Stimulated activated CD4-positive, alpha-beta T cell treated with anti-CD3 and anti-CD28 coated beads, Interleukin-4, amount 100 ng/mL, for 4 hours (primary cell): ENCODE measurements around the gene PRKAG2.

ENCODE experiments used
- DNase-seq, 2 experiments: peaks; one replicate each; pipeline ENCODE4 v3.0.0-alpha.2; 2020

The PRKAG2 gene

GRCh38 chr7:151720280-151720679 is 156.6 kb downstream of the PRKAG2 start:
- no peak for DNase-seq

- DNase-seq, result no peak
Observed at GRCh38 chr7:151719897-151720242, 157.0 kb downstream of the PRKAG2 start.

GRCh38 chr7:151719031-151719896 is 157.7 kb downstream of the PRKAG2 start:
- DNase-seq, result no peak

DNA sequence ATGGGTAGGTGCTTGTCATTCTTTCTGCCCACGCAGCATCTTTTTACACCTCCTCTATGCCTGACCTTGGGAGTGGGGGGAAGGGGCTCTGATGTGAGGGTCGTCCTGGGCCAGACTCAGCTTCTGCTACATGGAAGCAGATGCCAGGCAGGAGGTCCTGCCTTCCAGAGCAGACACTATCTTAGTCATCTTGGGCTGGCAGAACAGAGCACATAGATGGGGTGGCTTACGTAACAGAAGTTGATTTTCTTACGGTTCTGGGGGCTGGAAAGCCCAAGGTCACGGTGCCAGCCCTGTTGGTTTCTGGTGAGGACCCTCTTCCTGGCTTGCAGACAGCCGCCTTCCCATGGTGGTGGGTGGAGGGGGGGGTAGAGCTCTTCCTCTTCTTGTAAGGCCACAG is 159.0 kb downstream of the PRKAG2 start:
- no peak for DNase-seq

GRCh38 chr7:151717415-151717814 is 159.5 kb downstream of the PRKAG2 start:
- no peak for DNase-seq

DNA sequence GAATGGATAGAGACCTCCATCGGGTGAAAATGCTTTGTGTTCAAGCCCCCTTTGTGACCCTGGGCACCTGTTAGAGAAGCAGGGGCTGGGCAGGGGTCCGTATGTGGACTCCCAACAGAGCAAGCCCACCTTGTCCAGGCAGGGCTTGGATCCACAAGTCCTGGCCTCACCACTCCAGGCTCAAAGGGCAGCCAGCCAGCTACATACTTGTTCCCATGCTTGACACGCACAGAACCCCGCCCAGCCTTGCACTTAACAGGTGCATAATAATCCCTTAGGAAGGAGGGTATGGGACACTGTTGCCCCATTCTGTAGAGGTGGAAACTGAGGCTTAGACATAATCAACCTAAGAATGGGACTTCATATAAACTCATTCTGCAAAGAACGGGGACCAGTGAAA is 160.6 kb downstream of the PRKAG2 start:
- DNase-seq, result no peak

DNA sequence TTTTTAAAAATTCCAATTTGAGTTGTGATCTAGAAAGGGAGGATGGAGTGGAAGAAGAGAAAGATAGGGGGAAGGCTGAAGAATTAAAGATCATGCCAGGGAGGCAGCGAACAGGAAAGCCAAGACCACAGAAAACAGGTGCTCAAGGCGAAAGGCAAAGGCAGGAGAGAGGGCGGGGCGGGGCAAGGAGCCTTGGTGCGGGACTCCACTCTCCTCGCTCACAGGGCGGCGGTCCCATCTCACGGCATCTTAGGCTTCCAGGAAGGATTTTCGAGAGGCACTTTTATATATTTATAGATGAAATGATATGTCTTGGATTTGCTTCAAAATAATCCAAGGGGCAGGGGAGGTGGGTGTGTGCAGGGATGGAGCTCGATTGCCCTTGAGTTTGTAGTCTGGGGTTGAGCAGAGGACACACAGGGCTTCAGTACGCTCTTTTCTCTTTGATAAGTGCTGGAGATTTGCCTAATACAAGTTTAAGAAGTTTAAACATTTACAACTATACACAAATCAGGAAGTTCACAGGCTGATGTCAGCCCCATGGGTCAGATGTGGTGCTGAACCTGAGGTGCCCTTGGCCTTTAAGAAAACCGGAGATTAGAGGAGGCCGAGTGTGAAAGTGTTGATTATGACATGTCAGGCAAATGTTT is 161.1 kb downstream of the PRKAG2 start:
- no peak for DNase-seq

GRCh38 chr7:151714201-151714600 is 162.7 kb downstream of the PRKAG2 start:
- no peak for DNase-seq

DNA sequence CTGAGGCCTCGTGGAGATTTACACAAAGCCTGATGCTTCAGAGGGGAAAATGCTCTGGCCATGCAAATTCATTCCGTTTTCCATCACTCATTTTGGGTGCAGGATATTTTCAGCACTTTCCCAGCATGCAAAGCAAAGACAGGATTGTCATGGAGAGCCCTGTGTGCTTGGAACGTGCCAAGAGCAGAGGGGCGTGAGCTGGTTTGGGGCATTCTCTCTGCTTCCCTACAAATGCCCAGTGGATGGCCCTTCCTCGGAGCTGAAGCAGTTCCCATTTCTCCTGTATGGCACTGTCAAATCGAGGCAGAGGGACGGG is 164.1 kb downstream of the PRKAG2 start:
- no peak for DNase-seq

DNA sequence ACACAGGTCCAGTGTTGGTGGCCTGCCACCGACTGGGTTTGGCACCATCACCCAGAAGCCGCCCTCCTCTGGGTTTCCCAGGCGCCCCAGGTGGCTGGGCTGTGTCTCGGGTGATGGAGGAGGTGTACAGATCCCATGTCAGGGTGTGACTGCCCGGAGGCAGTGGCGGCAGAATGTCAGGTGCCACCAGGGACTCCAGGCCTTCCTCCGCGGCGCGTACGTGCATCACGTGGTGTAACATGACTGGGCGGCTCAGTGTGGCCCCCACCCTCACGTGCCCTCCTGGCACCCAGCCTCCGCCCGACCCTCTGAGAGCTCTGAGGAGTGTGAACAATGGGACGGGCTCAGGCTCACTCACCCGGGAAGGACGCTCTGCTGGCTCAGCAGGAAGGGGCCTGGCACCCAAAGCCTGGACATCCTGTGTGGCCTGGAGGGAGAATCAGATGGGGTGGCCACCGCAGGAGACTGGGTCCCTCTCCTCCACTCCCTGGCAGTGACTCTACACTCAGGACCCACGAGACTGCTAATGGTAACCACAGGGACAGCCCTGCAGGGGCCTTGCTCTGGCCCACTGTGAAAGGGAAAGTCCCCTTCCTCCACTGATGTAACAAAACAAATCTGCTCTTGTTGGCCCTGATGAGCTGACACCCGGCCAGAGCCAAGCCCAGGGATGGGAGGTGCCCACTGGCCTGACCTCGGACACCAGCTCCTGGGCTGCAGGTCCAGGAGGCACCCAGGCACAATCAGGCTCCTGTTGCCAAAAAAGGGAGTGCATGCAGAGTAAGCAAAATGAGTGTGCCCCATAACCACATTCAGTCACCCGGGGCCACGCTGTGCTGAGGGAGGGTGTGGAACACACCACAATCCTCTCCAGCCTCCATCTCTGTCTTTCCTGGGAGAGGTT is 164.8 kb downstream of the PRKAG2 start:
- DNase-seq, result no peak

- DNase-seq, result no peak
Observed at GRCh38 chr7:151711435-151711872, 165.5 kb downstream of the PRKAG2 start.

- DNase-seq, result no peak
Observed at GRCh38 chr7:151710646-151711434, 166.1 kb downstream of the PRKAG2 start.

GRCh38 chr7:151710121-151710640 is 166.7 kb downstream of the PRKAG2 start:
- no peak for DNase-seq

- DNase-seq, result no peak
Observed at GRCh38 chr7:151709141-151710038, 167.5 kb downstream of the PRKAG2 start.

DNA sequence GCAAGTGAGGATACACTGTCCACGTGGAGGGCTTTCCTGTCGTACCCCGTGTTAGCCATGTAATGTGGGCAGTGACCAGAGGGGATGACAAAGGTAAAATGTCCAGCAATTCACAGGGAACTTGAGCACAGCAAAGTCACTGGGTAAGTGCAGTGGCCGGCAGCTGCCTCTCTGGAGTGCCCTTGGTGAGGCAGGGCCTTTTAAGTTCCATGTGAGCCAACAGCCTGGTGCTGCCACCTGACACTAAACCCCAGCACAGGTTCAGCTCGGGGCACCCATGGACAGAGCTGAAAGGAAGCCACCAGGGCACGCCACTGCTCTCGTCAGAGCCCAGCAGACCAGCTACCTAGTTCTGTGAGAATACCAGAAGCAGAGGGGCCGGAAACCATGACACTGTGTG is 168.3 kb downstream of the PRKAG2 start:
- DNase-seq, result no peak

GRCh38 chr7:151707757-151708156 is 169.2 kb downstream of the PRKAG2 start:
- DNase-seq, result no peak

GRCh38 chr7:151707105-151707469 is 169.8 kb downstream of the PRKAG2 start:
- no peak for DNase-seq

DNA sequence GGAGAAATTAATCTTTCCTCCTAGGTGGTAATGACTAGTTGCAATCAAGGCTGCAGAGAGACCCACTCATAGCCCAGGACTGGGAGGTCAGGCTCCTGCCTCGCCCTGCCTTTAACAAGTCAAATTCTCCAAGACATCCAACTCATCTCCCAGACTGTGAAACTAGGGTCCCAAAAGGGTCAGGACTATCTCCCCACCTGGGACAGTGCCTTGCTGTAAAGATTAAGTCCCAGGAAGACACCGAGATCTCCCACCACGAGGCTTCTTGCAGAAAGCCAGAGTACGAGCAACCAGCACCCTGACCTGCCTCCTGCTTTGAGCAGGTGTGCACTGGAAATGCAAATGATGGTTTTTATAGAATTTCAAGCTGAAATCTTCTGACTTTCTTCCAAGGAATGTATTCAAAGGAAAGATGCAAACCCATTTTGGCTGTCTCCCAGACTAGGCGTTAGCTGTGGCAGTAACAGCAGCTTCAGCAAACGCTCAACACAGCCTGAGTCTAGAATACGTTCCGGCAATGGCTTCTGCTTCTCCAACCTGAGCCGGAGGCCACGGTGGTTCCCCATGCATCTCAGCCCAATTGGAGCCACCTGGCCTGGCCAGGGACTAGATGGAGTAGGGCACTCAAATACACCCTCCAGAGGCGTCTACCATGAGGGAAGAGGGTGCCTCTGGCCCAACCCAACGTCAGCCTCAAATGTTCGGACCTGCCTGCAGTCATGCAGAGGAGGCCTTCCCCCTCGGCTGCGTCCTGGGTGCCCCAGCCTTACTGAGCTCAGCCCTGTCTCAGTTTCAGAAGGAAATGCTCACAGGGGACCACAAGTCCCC is 170.4 kb downstream of the PRKAG2 start:
- DNase-seq, result no peak

- peak in 1 of 2 experiments; percentile 6 for DNase-seq
Observed at GRCh38 chr7:151705636-151706276, 171.2 kb downstream of the PRKAG2 start.
